ENCODE measurements around the gene SDHC.

SDHC gene, protein sequence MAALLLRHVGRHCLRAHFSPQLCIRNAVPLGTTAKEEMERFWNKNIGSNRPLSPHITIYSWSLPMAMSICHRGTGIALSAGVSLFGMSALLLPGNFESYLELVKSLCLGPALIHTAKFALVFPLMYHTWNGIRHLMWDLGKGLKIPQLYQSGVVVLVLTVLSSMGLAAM

GRCh38 chr1:161314201-161314981 is at the start of gene SDHC:
Gene SDHC, plus strand, starts transcription at chr1:161314381. Its CDS starts 25 bp downstream, at chr1:161314406.
- DNase-seq = peak; percentile 90

- no peak for DNase-seq
Observed at GRCh38 chr1:161265305-161265704, 48.9 kb upstream of the SDHC start.

DNA sequence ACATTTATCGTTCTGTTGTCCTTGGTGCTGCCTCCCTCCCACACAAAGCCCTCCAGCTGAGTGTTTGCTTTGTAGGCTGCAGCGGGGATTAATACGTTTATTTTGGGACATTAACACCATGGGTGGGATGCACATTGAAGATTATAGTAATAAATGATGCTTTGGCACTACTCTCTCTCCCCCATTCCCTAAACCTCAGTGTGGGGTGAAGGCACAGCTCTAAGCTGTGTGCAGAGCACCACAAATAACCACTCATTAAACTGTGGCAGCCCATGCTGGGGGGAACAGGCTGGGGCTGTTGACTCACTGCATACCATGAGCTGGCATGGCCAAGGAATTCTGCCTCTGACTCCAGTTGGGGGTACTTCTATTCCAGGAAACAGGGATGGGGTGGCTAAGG is 48.0 kb upstream of the SDHC start:
- peak; percentile 28 for DNase-seq

DNA sequence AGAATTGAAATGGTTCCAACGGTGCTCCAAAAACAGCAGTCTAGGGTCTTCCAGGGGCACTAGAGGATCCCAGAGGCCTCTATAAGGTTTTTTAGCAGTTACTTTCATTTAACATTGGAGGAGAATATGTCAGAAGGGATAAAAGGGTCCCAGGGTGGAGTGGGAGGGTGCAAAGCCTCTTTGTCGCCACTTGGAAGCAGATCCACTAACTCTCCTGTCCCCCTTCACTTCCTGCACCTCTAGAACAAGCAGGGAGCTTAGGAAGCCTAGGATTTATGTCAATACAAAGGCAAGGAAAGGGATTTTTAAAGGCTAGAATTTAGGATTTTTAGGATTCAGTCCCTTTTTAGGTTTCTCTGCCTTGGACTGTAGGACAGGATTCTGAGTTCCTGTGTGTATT is 47.3 kb upstream of the SDHC start:
- no peak for DNase-seq

DNA sequence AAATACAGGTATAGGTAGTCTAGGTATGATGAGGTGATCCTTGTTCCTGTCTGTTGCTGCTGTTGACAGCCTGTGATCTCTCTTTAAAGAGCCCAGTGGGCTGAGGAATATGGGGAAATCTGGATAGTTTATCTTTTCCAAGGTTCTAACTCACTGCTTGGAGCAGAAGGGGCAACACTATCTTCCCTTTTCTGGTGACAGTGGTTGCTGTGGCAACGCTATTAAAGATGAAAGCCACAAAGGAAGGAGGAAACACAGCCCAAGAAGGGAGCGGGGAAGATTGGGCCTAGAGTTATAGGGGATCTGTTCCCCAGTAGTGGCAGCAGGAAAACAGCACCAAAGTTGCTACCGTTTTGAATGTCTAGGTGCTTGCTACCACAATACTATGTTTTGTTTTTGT is 46.9 kb upstream of the SDHC start:
- peak; percentile 25 for DNase-seq

DNA sequence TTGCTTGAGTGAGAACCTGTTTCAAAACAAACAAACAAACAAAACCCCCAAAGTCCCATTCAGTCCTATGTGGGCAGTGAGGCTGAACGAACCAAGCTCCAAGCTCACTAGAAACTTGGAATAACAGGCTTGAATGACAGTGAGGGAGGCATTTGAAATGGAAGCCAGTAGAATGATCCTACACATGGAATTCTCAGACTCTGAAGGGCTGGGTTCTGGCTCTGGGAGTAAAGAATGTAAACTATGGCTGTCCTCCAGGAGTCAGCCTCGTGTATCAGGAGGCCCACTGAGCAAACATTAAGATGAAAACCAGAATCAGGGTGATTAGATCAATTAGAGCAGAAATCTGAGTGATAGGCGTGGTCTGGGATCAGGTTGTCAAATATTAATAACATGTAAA is 40.8 kb upstream of the SDHC start:
- DNase-seq = no peak

DNA sequence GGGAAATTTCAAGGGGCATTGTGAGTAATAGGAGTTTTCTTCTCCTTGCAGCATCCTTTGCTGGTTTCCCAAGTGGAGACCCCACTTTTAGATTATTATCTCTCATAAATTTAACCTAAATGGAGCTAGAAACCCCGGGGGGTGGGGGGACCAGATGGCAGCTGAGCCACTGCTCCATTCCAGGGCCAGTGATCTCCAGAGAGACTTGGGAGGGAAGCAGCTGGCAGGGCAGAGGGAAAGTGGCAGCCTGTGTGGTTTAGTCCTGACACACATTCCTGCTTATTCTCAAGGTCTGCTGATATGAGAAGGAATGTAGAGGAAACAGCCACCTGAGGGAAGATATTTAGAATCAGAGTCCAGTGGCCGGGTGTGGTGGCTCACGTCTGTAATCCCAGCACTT is 39.3 kb upstream of the SDHC start:
- DNase-seq = no peak

DNA sequence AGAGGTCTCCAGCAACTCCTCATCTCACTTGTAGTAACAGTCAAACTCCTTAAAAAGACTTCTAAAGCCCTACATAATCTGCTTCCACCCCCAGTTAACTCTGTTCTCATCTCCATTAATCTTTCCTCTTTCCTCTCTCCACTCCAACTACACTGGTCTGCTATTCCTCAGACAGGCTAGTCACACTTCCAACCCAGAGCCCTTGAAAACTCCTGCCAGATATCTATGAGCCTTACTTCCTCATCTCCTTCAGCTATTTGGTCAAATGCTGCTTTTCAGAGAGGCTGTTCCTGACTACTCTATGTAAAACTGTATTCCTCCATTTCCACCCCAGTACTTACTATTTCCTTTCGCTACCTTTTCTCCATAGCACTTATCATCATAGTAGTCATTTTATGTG is 31.2 kb upstream of the SDHC start:
- no peak for DNase-seq

GRCh38 chr1:161285113-161285512 is 29.1 kb upstream of the SDHC start:
- DNase-seq = no peak

- DNase-seq = peak; percentile 24
Observed at GRCh38 chr1:161285521-161285920, 28.7 kb upstream of the SDHC start.

DNA sequence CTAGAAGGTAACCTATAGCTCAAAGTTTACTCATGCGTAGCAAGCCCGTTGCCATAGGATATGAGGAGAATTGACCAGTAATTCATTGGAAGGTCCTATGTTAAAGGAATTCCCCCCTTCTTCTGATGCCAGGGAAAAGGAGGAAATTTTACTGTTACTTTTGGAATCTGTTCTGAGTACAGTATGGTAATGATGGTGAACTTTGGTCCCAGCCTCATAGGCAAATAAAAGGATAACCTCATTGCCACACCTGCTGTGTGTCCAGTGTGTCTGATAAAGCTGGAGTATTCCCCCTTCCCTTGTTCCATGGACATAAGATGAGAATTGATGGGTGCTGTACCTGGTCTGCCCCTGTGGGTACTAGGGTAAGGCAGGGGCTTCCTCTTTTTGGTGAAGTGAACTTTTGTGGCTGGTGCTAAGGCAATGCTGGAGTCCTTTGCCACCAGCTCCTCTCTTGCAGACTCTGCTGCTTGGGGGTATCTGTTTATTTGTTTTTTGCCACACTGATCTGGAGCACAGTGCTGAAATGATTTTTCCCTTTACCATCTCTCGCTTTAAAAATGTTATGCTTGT is 26.6 kb upstream of the SDHC start:
- no peak for DNase-seq

DNA sequence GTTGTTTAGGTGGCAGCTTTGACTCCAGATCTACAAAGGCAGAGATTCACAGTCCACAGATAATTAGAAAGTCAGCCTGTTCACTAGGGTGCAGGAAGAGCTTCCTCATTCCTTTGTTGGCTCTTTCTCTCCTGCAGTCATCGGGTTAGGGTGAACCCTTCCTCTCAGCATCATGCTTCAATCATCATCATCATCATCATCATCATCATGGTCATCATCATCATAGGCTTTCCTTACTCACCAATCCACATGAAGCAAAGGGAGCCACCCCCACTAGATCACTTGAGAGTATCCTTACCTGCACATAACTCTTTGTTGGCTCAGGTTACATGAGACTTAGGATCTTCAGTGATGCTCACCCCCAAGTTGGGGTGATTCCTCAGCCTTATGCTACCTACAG is 23.4 kb upstream of the SDHC start:
- DNase-seq = no peak

GRCh38 chr1:161297415-161297814 is 16.8 kb upstream of the SDHC start:
- DNase-seq = no peak

DNA sequence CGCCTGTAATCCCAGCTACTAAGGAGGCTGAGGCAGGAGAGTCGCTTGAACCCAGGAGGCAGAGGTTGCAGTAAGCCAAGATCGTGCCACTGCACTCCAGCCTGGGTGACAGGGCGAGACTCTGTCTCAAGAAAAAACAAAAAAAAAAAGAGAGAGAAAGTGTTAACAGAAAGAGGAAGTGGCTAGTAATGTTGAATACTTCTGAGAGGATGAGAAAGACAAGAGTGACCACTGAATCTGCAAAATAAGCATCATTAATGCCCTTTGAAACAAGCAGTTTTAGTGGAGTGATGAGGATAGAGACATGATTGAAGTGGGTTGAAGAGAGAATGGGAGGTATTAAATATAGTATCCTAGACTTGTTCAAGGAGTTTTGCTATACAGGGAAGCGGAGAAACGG is 16.1 kb upstream of the SDHC start:
- no peak for DNase-seq

GRCh38 chr1:161299347-161299746 is 14.8 kb upstream of the SDHC start:
- DNase-seq = no peak

GRCh38 chr1:161300478-161300877 is 13.7 kb upstream of the SDHC start:
- DNase-seq = no peak

GRCh38 chr1:161304927-161305866 is 9.0 kb upstream of the SDHC start:
- DNase-seq = no peak

GRCh38 chr1:161305867-161306519 is 8.2 kb upstream of the SDHC start:
- DNase-seq = peak; percentile 79

DNA sequence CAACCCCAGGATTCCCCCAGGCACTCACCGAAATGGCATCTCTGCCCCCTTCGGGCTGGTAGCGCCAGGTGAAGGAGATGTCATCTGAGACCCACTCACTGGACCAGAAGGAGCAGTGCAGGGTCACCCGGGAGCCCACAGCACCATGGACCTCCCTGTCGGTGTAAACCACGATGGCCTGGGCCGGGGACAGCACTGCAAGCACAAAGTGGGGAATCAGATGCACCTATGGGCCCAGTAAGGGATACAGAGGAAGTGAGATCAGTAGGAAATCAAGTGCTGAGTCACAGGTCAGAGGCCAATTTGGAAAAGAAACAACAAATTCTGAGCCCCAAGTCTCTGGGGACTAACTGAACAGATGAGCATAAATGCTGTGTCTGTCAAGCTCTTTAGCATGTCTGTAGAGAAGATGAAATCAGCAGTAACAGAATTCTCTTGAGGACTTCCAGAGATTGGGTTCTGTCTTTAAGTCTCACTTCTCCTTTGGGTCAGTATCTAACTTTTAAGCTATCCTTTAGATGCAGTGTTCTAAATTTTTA is 6.9 kb upstream of the SDHC start:
- DNase-seq = no peak

- no peak for DNase-seq
Observed at GRCh38 chr1:161307892-161308638, 6.1 kb upstream of the SDHC start.

DNA sequence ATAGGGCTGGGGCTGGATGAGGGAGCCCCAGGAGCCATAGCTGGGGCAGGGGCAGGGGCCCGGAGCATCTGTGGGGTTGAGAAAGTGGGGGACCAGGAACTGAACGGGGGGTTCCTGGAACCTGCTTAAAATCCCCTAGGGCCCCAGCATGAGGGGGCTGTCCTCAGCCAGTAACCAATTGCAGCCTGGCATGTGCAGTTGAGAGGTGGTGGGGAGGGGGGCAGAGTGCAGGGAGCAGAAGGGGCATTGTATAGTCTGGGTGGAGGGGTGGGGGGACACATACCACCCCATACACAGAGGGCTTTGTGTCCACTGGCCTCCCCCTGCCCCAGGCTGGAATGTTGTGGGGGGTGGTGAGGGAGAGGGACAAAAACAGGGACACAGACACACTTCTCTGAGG is 4.3 kb upstream of the SDHC start, which contains the start of gene MPZ:
Gene MPZ (minus strand): TSS at position 101 of the 400 bp plus-strand sequence. CDS start 63 bp downstream, at position 38.
- DNase-seq = no peak
